GM18511 (cell line): ENCODE data around the gene CPED1.
"Not testable (repeated sequence)": the region's sequence is repeated elsewhere in the genome, so short reads cannot be mapped to it uniquely, and the experiment has no call there.

ENCODE experiments used
- ATAC-seq: cut with Tn5 transposase; IDR thresholded peaks from one replicate; pipeline ENCODE4 v1.9.1; 2021; ENCODE audit warnings: mild to moderate bottlenecking, moderate library complexity; ENCODE audit not compliant: unreplicated experiment

The CPED1 gene

GRCh38 chr7:121036776-121037175, 48.3 kb downstream of the CPED1 start:
- ATAC-seq = not testable (repeated sequence)

- not testable (repeated sequence) for ATAC-seq
Observed at GRCh38 chr7:121037329-121037728, 48.8 kb downstream of the CPED1 start.

- ATAC-seq = no peak
Observed at GRCh38 chr7:121037957-121038716, 49.6 kb downstream of the CPED1 start.

- ATAC-seq = no peak
Observed at GRCh38 chr7:121038717-121039509, 50.4 kb downstream of the CPED1 start.

- ATAC-seq = no peak
Observed at GRCh38 chr7:121039510-121039822, 51.0 kb downstream of the CPED1 start.

- ATAC-seq = no peak
Observed at GRCh38 chr7:121039994-121040393, 51.5 kb downstream of the CPED1 start.

GRCh38 chr7:121041516-121042148, 53.1 kb downstream of the CPED1 start:
- ATAC-seq = no peak

GRCh38 chr7:121042195-121042594, 53.7 kb downstream of the CPED1 start:
- no peak for ATAC-seq

GRCh38 chr7:121042899-121043298, 54.4 kb downstream of the CPED1 start:
- no peak for ATAC-seq

- no peak for ATAC-seq
Observed at GRCh38 chr7:121043314-121044234, 55.1 kb downstream of the CPED1 start.

GRCh38 chr7:121045090-121045489, 56.6 kb downstream of the CPED1 start:
- no peak for ATAC-seq

- no peak for ATAC-seq
Observed at GRCh38 chr7:121046009-121046408, 57.5 kb downstream of the CPED1 start.

GRCh38 chr7:121046893-121047468, 58.5 kb downstream of the CPED1 start:
- ATAC-seq = no peak

GRCh38 chr7:121048195-121048594, 59.7 kb downstream of the CPED1 start:
- ATAC-seq = no peak

GRCh38 chr7:121049028-121049791, 60.7 kb downstream of the CPED1 start:
- ATAC-seq = no peak

GRCh38 chr7:121049897-121050296, 61.4 kb downstream of the CPED1 start:
- no peak for ATAC-seq

GRCh38 chr7:121053219-121053618, 64.7 kb downstream of the CPED1 start:
- ATAC-seq = no peak

- no peak for ATAC-seq
Observed at GRCh38 chr7:121054925-121055324, 66.4 kb downstream of the CPED1 start.

- ATAC-seq = no peak
Observed at GRCh38 chr7:121057878-121058277, 69.4 kb downstream of the CPED1 start.

- ATAC-seq = no peak
Observed at GRCh38 chr7:121058975-121059374, 70.5 kb downstream of the CPED1 start.
